Measurements from ENCODE around the gene CYP3A7.
"Not testable (repeated sequence)": the region's sequence is repeated elsewhere in the genome, so short reads cannot be mapped to it uniquely, and the experiment has no call there.

Gene CYP3A7

GRCh38 chr7:99742737-99743394 is 7.9 kb upstream of the CYP3A7 start:
- no peak for TF ChIP-seq CTCF (IDR thresholded peaks at IDR 0.05)
- Mint-ChIP-seq H3K9me3 (peaks cover 14% of the 10 kb centered on the region), H3K4me3 (no peak overlapping the region), H3K36me3 (ENCODE audit: low read depth) (no peaks in the 10 kb centered on the region), H3K4me1 (no peaks in the 10 kb centered on the region), H3K27ac (no peak overlapping the region), H3K27me3 (ENCODE audit: low read depth, poor library complexity) (peaks cover 10% of the 10 kb centered on the region)
- no peak for DNase-seq

DNA sequence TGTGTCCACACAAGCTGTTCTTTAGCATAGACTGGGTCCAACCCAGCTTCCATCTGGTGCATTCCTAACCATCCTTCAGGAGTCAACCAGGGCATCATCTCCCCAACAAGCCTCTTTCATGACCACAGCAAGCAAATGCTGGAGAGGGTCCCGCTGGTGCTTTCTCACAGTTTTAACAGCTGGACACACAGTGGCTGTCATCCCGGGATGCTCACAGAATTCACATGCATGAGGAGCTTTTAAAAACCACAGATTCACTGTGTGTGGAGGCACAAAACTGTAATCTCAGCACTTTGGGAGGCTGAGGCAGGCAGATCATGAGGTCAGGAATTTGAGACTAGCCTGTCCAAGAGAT is 6.4 kb upstream of the CYP3A7 start:
- Mint-ChIP-seq H3K4me3 (no peak overlapping the region), H3K36me3 (ENCODE audit: low read depth) (no peaks in the 10 kb centered on the region), H3K4me1 (no peaks in the 10 kb centered on the region), H3K9me3 (peaks cover 14% of the 10 kb centered on the region), H3K27me3 (ENCODE audit: low read depth, poor library complexity) (peaks cover 10% of the 10 kb centered on the region), H3K27ac (no peak overlapping the region)
- TF ChIP-seq CTCF (IDR thresholded peaks at IDR 0.05), result no peak
- DNase-seq, result no peak

DNA sequence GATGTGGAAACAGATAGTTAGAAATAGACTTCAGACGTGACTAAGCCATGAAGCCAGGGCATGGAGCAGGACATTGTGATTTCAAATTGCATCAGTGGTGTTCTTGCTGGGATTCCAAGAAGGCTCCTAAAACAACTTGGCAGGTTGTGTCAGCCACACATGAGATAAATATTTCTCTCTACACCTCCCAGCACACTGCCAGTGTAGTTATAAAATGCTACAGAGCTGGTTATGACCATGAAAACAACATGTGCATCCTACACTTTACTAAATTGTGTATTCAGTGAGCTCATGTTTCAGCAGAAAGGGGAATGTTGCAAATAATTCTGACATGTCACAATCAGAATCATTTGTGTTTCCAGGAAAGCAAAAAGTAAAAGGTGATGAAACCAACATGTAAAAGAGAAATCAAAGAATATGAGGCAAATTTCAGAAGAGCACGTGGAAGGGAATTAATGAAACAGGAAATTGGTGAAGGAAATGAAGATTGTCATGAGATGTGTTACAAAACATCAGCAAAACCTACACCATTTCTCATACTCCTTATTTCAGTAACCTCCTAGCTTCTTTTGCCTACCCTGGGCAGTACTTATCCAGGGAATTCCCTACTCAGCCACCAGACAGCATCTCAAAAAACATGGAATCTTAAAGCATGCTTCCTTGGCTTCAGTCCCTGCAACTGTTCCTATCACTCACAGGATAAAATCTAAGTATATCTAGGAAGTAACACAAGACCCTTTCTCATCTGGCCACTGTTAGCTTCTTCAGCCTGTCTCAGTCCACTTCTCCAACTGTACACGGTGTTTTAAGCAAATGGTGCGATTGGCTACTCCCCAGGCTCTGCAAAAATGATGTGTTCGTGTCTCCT is 5.8 kb upstream of the CYP3A7 start:
- H3K9me3 Mint-ChIP-seq, result peaks cover 11% of the 10 kb centered on the region
- DNase-seq, result no peak
- no peak overlapping the region for H3K27ac Mint-ChIP-seq
- H3K36me3 Mint-ChIP-seq (ENCODE audit: low read depth), result no peaks in the 10 kb centered on the region
- no peaks in the 10 kb centered on the region for H3K4me1 Mint-ChIP-seq
- H3K4me3 Mint-ChIP-seq, result no peak overlapping the region
- TF ChIP-seq CTCF (IDR thresholded peaks at IDR 0.05), result no peak
- H3K27me3 Mint-ChIP-seq (ENCODE audit: low read depth, poor library complexity), result peaks cover 14% of the 10 kb centered on the region

GRCh38 chr7:99739699-99740572 is 4.9 kb upstream of the CYP3A7 start:
- no peak overlapping the region for H3K27ac Mint-ChIP-seq
- H3K9me3 Mint-ChIP-seq, result peaks cover 4% of the 10 kb centered on the region
- DNase-seq, result no peak
- H3K4me3 Mint-ChIP-seq, result no peak overlapping the region
- H3K27me3 Mint-ChIP-seq (ENCODE audit: low read depth, poor library complexity), result peaks cover 21% of the 10 kb centered on the region
- H3K36me3 Mint-ChIP-seq (ENCODE audit: low read depth), result no peaks in the 10 kb centered on the region
- no peaks in the 10 kb centered on the region for H3K4me1 Mint-ChIP-seq
- no peak for TF ChIP-seq CTCF (IDR thresholded peaks at IDR 0.05)

GRCh38 chr7:99737726-99738125 is 2.7 kb upstream of the CYP3A7 start:
- H3K36me3 Mint-ChIP-seq (ENCODE audit: low read depth), result no peaks in the 10 kb centered on the region
- DNase-seq, result no peak
- H3K9me3 Mint-ChIP-seq, result no peaks in the 10 kb centered on the region
- TF ChIP-seq CTCF (IDR thresholded peaks at IDR 0.05), result no peak
- H3K27me3 Mint-ChIP-seq (ENCODE audit: low read depth, poor library complexity), result peaks cover 12% of the 10 kb centered on the region
- H3K4me3 Mint-ChIP-seq, result no peak overlapping the region
- H3K27ac Mint-ChIP-seq, result no peak overlapping the region
- no peaks in the 10 kb centered on the region for H3K4me1 Mint-ChIP-seq

DNA sequence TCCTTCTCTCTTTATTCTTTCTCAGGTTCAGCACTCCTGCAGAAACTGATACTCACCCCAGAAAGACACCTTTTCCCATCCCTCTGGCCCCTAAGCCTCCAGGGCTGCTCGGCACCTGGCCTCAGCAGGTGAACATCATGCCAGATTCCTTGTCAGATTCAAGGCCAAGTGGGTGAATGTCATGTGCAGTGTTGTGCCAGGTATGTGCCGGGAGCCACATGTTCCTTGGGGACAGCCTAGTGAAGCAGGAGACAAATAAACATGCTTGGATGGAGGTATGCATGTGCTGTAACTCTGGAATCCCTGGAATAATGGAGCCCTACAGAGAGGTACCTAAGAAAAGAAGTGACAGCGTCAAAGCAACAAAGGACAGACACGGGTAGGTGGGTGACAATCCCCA is 1.7 kb upstream of the CYP3A7 start:
- not testable (repeated sequence) for H3K27ac Mint-ChIP-seq; H3K9me3 Mint-ChIP-seq; H3K36me3 Mint-ChIP-seq (ENCODE audit: low read depth); DNase-seq; H3K4me3 Mint-ChIP-seq; H3K4me1 Mint-ChIP-seq
- H3K27me3 Mint-ChIP-seq (ENCODE audit: low read depth, poor library complexity), result peaks cover 11% of the 10 kb centered on the region
